Subcutaneous preadipocyte (primary cell): ENCODE measurements around the gene UNK. TPM values are rescaled to one million over a fixed set of nuclear protein-coding genes. Genes with fewer than 3 reads are reported as not detected.

Source experiments
- total RNA-seq: library from RNA; depleted of rRNA; stranded (reverse); fragments of >200 nt; gene quantifications from 2 replicates; pipeline ENCODE4 v1.2.3, GENCODE V29; 2012

UNK gene, protein sequence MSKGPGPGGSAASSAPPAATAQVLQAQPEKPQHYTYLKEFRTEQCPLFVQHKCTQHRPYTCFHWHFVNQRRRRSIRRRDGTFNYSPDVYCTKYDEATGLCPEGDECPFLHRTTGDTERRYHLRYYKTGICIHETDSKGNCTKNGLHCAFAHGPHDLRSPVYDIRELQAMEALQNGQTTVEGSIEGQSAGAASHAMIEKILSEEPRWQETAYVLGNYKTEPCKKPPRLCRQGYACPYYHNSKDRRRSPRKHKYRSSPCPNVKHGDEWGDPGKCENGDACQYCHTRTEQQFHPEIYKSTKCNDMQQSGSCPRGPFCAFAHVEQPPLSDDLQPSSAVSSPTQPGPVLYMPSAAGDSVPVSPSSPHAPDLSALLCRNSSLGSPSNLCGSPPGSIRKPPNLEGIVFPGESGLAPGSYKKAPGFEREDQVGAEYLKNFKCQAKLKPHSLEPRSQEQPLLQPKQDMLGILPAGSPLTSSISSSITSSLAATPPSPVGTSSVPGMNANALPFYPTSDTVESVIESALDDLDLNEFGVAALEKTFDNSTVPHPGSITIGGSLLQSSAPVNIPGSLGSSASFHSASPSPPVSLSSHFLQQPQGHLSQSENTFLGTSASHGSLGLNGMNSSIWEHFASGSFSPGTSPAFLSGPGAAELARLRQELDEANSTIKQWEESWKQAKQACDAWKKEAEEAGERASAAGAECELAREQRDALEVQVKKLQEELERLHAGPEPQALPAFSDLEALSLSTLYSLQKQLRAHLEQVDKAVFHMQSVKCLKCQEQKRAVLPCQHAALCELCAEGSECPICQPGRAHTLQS
- total RNA-seq = 15.8 and 16.0 TPM in 2 replicates

GRCh38 chr17:75784473-75785015 lies at the start of gene UNK:
TSS of gene UNK (plus strand) at chr17:75784806. CDS start at chr17:75784881, 75 bp downstream.

DNA sequence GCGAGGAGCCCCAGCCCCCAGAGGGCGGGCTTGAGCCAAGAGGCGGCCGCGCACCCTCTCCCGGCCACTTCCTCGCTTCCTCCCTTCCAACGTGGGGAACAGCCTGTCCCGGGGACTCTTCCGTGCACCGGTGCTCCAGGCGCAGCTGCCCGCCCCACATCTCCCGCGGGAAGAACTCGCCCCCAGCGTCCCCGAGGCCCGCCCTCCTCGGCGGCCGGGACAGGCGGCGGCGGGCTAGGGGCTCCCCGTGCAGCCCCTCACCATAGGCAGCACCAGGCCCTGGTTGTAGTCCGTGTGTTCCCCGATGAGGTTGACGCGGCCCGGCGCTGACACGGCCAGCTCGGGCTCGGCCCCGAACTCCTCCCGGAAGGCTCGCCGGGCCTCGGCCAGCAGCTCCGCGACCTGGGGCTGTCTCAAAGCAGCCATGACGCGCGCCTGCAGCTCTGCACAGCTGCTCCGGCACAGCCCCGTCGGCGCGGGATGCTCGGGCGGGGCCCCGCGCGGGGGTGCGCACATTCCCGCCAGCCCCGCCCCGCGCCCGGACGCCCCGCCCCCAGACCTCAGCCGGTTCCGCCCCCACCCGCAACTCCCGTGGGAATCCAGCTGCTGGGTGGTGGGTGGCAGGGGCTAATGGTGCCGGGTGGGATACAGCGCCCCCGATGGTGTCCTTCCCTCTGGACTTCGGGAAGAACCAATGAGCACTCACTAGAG lies 19.7 kb upstream of the UNK start, which contains the start of gene GALK1:
Gene GALK1 (minus strand): TSS at position 482 of the 711 bp plus-strand sequence. CDS start 56 bp downstream, at position 426.

GRCh38 chr17:75843577-75844529 lies 59.2 kb downstream of the UNK start, which contains the start of gene UNC13D:
TSS of gene UNC13D (minus strand) at chr17:75844404. CDS start at chr17:75844337, 67 bp downstream.

GRCh38 chr17:75855310-75856061 lies 70.9 kb downstream of the UNK start, which contains the start of gene WBP2:
TSS of gene WBP2 (minus strand) at chr17:75855335. CDS start at chr17:75855297, 38 bp downstream.

Other genes with a start within 250 kb of the UNK start
- gene MYO15B, start 197.0 kb upstream of the UNK start, total RNA-seq = 0.73 and 0.78 TPM in 2 replicates
- not detected in 2 replicates for gene SMIM5, start 151.4 kb upstream of the UNK start, total RNA-seq
- gene RECQL5, start 117.7 kb upstream of the UNK start, total RNA-seq = 20.6 and 23.1 TPM in 2 replicates
- 51.0 and 51.4 TPM in 2 replicates for gene SAP30BP, start 117.5 kb upstream of the UNK start, total RNA-seq
- 0.20 TPM in 1 of 2 replicates, not detected in the other for gene ITGB4, start 63.3 kb upstream of the UNK start, total RNA-seq
- 48.3 and 71.7 TPM in 2 replicates for gene GALK1, start 19.6 kb upstream of the UNK start, total RNA-seq
- 0.20 and 0.37 TPM in 2 replicates for gene UNC13D, start 59.6 kb downstream of the UNK start, total RNA-seq
- 19.5 and 24.2 TPM in 2 replicates for gene WBP2, start 70.5 kb downstream of the UNK start, total RNA-seq
- gene TRIM47, start 93.8 kb downstream of the UNK start, total RNA-seq = 22.0 and 25.6 TPM in 2 replicates
- gene TRIM65, start 112.1 kb downstream of the UNK start, total RNA-seq = 14.7 and 21.9 TPM in 2 replicates
- gene MRPL38, start 120.1 kb downstream of the UNK start, total RNA-seq = 52.8 and 52.9 TPM in 2 replicates
- 9.2 and 12.3 TPM in 2 replicates for gene FBF1, start 156.2 kb downstream of the UNK start, total RNA-seq
- 42.6 and 62.8 TPM in 2 replicates for gene ACOX1, start 194.4 kb downstream of the UNK start, total RNA-seq
- gene TEN1, start 194.4 kb downstream of the UNK start, total RNA-seq = 12.1 and 15.8 TPM in 2 replicates
- 0.37 and 0.98 TPM in 2 replicates for gene CDK3, start 216.0 kb downstream of the UNK start, total RNA-seq
- not detected in 2 replicates for gene EVPL, start 242.5 kb downstream of the UNK start, total RNA-seq